Measurements from ENCODE around the gene DHRS9.

Gene DHRS9

GRCh38 chr2:169066897-169067296 is 2.5 kb upstream of the DHRS9 start:
- no peak for DNase-seq

DNA sequence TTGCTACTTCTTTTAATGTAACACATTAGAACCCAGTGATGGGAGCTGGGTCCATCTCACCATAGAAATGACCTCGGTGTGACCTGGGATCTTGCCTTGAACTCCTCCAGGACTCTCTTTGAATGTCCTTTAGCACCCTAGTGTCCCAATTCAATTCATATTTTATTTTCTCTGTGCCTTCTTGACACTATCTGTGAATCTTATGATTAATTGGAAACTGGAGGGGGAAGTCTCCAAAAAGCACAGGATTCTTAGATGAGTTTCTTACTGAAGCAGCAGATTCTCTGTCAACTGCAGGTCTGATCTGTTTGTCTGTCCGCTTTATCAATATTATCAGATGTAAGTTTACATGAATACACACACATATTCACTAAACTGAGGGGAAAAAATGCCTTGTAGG is 470 bp downstream of the DHRS9 start:
- no peak for DNase-seq

DNA sequence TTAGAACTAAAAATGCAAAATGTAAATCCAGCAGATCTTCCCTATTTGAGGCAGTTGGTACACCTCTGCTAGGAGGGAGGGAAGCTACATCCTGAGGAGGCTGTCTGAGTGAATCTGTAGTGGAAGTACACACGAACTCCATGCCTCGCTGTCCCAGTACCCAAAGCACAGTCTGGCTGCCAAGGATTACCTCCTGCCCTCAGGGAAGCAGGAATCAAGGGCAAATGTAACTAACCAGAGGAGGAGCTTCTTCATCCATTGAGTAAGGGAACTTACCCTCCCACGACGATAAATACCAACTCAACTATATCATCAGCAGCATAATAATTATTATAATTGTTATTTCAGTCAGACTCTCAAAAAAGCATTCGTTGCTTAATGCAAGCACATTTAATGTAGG is 2.1 kb downstream of the DHRS9 start:
- DNase-seq, result no peak

GRCh38 chr2:169072163-169072925 is 3.0 kb downstream of the DHRS9 start:
- DNase-seq, result no peak

DNA sequence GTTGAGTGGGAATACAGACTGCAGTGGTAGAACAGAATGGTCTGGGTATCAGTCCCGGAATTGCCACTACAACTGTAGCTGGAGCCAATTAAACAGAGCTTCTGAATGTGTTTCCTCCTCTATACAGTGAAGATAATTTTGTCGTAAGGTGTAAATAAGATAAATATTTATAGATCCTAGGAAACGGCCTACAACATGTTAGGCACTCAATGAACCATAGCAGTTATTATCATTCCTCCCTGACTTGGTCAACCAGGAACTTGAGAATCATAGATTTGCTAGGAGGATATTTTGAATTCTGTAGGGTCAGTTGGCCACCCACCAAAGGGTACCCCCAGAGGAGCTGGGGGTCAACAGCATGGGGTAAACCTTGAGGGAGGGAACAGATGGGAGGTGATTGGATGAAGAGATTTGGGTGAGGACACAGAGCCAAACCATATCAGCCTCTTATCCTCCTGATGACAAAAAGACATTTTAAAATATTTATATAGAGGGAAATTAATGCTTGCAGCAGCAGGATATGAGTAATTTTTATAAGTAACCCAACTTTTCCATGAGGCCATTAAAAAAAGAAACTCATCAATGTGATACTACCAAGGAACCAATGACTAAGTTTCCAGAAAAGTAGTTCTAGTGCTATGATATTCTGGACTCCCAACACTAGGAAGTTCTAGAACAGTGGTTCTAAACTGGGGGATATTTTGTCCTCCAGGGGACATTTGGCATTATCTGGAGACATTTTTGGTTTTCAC is 4.0 kb downstream of the DHRS9 start:
- no peak for DNase-seq

DNA sequence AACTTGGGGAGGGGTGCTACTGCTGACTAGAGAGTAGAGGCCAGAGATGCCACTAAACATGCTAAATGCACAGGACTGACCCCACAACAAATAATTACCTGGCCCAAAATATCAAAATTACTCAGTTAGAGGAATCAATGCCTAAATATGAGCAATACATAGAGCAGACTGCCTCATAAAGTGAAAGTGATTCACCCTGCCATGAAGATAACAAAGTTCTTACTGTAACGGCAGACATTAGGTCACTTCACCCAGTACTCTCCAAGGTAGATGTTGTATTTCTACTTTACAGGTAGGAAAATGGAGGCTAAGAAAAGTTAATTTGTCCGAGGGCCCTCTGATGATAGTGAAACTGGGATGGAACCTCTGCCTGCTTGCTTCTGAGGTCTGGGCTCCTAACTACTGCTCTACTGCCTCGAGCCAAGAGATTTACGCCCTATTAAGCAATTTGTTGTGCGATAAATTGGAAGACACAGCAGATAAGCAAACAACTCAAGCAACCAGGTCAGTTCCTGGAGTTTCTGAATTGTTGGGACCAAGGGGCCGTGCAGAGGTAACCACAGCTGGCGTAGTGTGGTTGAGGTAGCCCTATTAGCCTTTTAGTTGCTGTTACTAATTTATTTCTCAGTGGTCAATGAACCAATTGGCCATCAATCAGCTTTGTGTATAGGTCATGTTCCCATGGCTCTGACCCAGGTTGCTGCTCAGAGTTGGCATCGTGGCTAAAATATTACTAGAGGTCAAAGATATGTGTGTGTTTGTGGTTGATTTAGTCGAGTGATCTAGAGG is 4.8 kb downstream of the DHRS9 start:
- no peak for DNase-seq

DNA sequence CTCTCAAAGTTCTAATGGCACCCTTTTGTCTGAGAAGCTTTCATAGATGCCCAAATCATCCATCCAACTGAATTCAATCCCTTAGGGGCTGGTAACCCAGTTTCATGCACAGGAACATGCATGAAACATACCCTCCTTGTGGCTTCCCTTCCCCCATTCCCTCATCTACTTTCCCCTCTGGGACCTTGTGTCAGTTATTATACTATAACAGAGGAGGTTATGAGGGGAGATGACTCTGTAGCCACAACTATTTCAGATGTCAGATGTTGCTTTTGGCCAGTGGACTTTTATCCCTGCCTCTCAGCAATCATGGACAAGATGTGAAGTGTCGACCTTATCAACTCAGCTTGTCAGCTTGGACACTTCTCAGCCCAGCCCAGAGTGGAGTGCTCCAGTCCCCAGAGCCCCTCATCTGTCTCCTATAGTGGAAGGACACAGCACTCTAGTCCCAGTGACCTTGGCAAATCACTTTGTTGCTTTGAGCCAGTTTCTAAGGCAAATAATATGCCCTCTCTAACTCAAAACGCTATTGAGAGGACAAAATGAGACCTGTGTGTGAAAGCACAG is 8.4 kb downstream of the DHRS9 start:
- DNase-seq, result no peak

- DNase-seq, result no peak
These were observed 11.1 kb downstream of the DHRS9 start for GRCh38 chr2:169080250-169081069.

DNA sequence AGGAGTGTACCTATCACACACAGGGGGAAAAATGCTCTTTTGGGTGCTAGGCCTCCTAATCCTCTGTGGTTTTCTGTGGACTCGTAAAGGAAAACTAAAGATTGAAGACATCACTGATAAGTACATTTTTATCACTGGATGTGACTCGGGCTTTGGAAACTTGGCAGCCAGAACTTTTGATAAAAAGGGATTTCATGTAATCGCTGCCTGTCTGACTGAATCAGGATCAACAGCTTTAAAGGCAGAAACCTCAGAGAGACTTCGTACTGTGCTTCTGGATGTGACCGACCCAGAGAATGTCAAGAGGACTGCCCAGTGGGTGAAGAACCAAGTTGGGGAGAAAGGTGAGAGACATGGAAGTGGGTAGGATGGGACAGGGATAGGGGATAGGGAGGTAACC is 12.2 kb downstream of the DHRS9 start:
- no peak for DNase-seq

DNA sequence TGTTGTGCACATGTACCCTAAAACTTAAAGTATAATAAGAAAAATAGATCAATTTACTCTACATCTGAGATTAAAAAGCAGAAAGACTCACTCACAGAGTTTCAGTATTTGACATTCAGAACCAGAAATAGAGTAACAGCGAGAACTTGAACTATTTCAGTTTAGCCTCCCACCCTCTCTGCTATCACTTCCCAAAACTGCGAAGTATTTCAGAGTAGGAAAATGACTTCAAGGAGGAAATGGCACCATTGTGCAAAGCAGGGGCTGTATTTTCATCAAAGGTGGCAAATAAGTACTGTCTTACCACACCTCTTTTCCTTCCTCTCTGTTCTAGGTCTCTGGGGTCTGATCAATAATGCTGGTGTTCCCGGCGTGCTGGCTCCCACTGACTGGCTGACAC is 13.6 kb downstream of the DHRS9 start:
- no peak for DNase-seq

GRCh38 chr2:169086893-169087467 is 17.6 kb downstream of the DHRS9 start:
- no peak for DNase-seq

- no peak for DNase-seq
These were observed 18.5 kb downstream of the DHRS9 start for GRCh38 chr2:169087757-169088379.

DNA sequence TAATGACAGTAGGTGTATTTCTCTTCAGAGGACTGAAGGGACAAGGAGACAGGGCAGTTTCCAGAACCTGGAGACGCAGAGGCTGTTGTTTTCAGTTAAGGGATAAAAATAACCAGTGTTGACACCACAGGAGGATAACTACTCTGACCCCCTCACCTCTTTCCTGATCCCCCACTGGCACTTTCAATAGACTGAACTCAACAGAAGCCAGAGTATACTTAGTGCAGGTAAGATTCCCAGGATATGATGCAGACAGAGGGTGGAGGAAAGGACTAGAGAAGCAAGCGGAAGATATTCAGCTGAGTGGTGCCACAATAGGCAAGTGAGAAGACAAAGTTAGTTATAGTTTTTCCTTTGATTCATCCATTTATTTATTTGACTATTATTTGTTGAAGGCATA is 19.8 kb downstream of the DHRS9 start:
- no peak for DNase-seq

DNA sequence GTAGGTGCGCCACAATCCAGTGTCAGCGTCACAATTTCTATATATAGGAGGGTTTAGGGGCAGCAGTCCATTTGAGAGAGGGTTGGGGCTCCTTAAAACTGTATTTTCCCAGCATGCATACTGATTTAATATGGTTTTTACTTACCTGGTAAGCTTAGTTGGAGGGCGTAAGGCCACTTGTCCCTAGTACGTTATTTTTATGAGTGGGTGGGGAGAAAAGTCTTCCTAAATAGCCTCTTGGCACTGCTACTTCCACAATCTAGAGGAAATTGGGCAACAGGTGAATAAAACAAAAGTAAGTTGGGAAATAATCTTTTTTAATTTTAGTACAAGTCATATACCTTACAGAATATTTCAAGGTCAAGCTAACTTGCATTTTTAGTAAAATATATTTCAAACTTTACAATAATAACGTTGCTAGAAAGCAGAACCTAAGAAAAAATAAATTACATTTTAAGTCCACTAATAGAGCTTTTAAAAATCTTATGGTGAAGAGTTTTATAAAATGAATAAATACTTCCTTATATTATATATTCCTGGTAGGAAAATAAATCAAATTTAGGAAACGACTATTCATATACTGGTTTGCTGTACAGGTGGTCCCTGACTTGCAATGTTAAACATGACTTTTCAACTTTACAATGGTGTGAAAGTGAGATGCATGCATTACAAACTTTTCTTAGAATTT is 20.9 kb downstream of the DHRS9 start:
- no peak for DNase-seq

GRCh38 chr2:169091256-169091655 is 21.9 kb downstream of the DHRS9 start:
- no peak for DNase-seq

- DNase-seq, result no peak
These were observed 22.6 kb downstream of the DHRS9 start for GRCh38 chr2:169091761-169092519.

- no peak for DNase-seq
These were observed 24.2 kb downstream of the DHRS9 start for GRCh38 chr2:169093535-169093934.

GRCh38 chr2:169094676-169095075 is 25.3 kb downstream of the DHRS9 start:
- DNase-seq, result no peak

DNA sequence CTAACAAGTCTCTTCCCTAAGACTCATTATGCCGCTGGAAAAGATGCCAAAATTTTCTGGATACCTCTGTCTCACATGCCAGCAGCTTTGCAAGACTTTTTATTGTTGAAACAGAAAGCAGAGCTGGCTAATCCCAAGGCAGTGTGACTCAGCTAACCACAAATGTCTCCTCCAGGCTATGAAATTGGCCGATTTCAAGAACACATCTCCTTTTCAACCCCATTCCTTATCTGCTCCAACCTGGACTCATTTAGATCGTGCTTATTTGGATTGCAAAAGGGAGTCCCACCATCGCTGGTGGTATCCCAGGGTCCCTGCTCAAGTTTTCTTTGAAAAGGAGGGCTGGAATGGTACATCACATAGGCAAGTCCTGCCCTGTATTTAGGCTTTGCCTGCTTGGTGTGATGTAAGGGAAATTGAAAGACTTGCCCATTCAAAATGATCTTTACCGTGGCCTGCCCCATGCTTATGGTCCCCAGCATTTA is 26.3 kb downstream of the DHRS9 start:
- no peak for DNase-seq

- no peak for DNase-seq
These were observed 35.5 kb downstream of the DHRS9 start for GRCh38 chr2:169104848-169105247.

Data from activated CD4-positive, CD25-positive, alpha-beta regulatory T cell (primary cell).